Measurements from ENCODE around the gene VGLL4. TPM values are rescaled to one million over a fixed set of nuclear protein-coding genes. Genes with fewer than 3 reads are reported as not detected.

The VGLL4 gene
- total and polyA plus RNA-seq, 5 donors from 2014 or later, result 8.5 to 16.3 (median 14.0) TPM

- peaks cover 12% of the 10 kb centered on the region for H3K36me3 Mint-ChIP-seq
- ATAC-seq (ENCODE audit: low read depth in 2 of 2), result no peak
- no peaks in the 10 kb centered on the region for H3K9me3 ChIP-seq (ENCODE audit: control insufficient read depth in 2 of 2, low read length in 2 of 2)
- H3K4me3 Mint-ChIP-seq, result no peak overlapping the region
- no peaks in the 10 kb centered on the region for H3K27me3 ChIP-seq (ENCODE audit: control insufficient read depth, insufficient read depth, low read length)
- no peak overlapping the region for H3K4me3 ChIP-seq (ENCODE audit: low read depth, low read length)
- H3K4me1 Mint-ChIP-seq, result peaks cover 0 to 4% (median 0%) of the 10 kb centered on the region in 4 donors
- H3K27me3 Mint-ChIP-seq, result no peaks in the 10 kb centered on the region
- H3K27ac Mint-ChIP-seq, result no peak overlapping the region
- H3K9me3 Mint-ChIP-seq, result no peaks in the 10 kb centered on the region
- DNase-seq, result no peak
- H3K27ac ChIP-seq (ENCODE audit: insufficient read depth, low read length, poor library complexity, severe bottlenecking), result no peak overlapping the region
- no peaks in the 10 kb centered on the region for H3K36me3 ChIP-seq (ENCODE audit: control insufficient read depth, insufficient read depth, low read length)
- H3K4me1 ChIP-seq (ENCODE audit: control insufficient read depth, insufficient read depth, low read length, poor library complexity, severe bottlenecking), result no peaks in the 10 kb centered on the region
These were observed 134.3 kb downstream of the VGLL4 start for GRCh38 chr3:11509173-11510000.

GRCh38 chr3:11508346-11509172 is 135.2 kb downstream of the VGLL4 start:
- H3K4me3 Mint-ChIP-seq, result no peak overlapping the region
- no peak overlapping the region for H3K27ac Mint-ChIP-seq
- no peaks in the 10 kb centered on the region for H3K27me3 ChIP-seq (ENCODE audit: control insufficient read depth, insufficient read depth, low read length)
- no peaks in the 10 kb centered on the region for H3K27me3 Mint-ChIP-seq
- no peak overlapping the region for H3K4me3 ChIP-seq (ENCODE audit: low read depth, low read length)
- no peaks in the 10 kb centered on the region for H3K9me3 Mint-ChIP-seq
- no peaks in the 10 kb centered on the region for H3K9me3 ChIP-seq (ENCODE audit: control insufficient read depth in 2 of 2, low read length in 2 of 2)
- no peak overlapping the region for H3K27ac ChIP-seq (ENCODE audit: insufficient read depth, low read length, poor library complexity, severe bottlenecking)
- no peaks in the 10 kb centered on the region for H3K4me1 ChIP-seq (ENCODE audit: control insufficient read depth, insufficient read depth, low read length, poor library complexity, severe bottlenecking)
- no peak for ATAC-seq (ENCODE audit: low read depth in 2 of 2)
- peaks cover 12% of the 10 kb centered on the region for H3K36me3 Mint-ChIP-seq
- peaks cover 0 to 6% (median 2%) of the 10 kb centered on the region in 4 donors for H3K4me1 Mint-ChIP-seq
- DNase-seq, result no peak
- H3K36me3 ChIP-seq (ENCODE audit: control insufficient read depth, insufficient read depth, low read length), result no peaks in the 10 kb centered on the region

GRCh38 chr3:11507719-11508118 is 136.0 kb downstream of the VGLL4 start:
- H3K4me1 Mint-ChIP-seq, result peaks cover 0 to 6% (median 2%) of the 10 kb centered on the region in 4 donors
- H3K27me3 Mint-ChIP-seq, result no peaks in the 10 kb centered on the region
- Histone ChIP-seq H3K4me3 (ENCODE audit: low read depth, low read length) (no peak overlapping the region), H3K9me3 (ENCODE audit: control insufficient read depth in 2 of 2, low read length in 2 of 2) (no peaks in the 10 kb centered on the region), H3K36me3 (ENCODE audit: control insufficient read depth, insufficient read depth, low read length) (no peaks in the 10 kb centered on the region), H3K27ac (ENCODE audit: insufficient read depth, low read length, poor library complexity, severe bottlenecking) (no peak overlapping the region), H3K4me1 (ENCODE audit: control insufficient read depth, insufficient read depth, low read length, poor library complexity, severe bottlenecking) (no peaks in the 10 kb centered on the region), H3K27me3 (ENCODE audit: control insufficient read depth, insufficient read depth, low read length) (no peaks in the 10 kb centered on the region)
- ATAC-seq (ENCODE audit: low read depth in 2 of 2) (no peak), DNase-seq (no peak)
- no peak overlapping the region for H3K4me3 Mint-ChIP-seq
- H3K9me3 Mint-ChIP-seq, result no peaks in the 10 kb centered on the region
- peaks cover 12% of the 10 kb centered on the region for H3K36me3 Mint-ChIP-seq
- H3K27ac Mint-ChIP-seq, result no peak overlapping the region

Other genes starting within 250 kb of the VGLL4 start
- 25.7 TPM for gene TAMM41, start 203.0 kb upstream of the VGLL4 start, total RNA-seq
- gene TAMM41, start 203.0 kb upstream of the VGLL4 start, polyA plus RNA-seq, result 10 to 100 TPM; 24.4 to 32.0 (median 26.0) TPM

Measured in CD4-positive, CD25-positive, alpha-beta regulatory T cell (primary cell).